Stimulated activated CD8-positive, alpha-beta memory T cell treated with anti-CD3 and anti-CD28 coated beads, Interleukin-7, amount 100 ng/mL, for 48 hours (primary cell): ENCODE data around the gene PFN1.

Experiments used
- DNase-seq, 2 donors: peaks; one replicate each; pipeline ENCODE4 v3.0.0-alpha.2; 2020; ENCODE audit warnings: low read depth in 1 of 2; ENCODE audit errors: extremely low read depth in 1 of 2

The PFN1 gene

GRCh38 chr17:4948166-4948930 lies at the start of gene PFN1:
Gene PFN1, minus strand, starts transcription at chr17:4948530. Its CDS starts 136 bp downstream, at chr17:4948394.
- DNase-seq: peak; percentile 77 to 87

- peak; percentile 73 to 74 for DNase-seq
Measured at GRCh38 chr17:4997302-4998026, 49.1 kb upstream of the PFN1 start, which contains the start of the genes INCA1 and KIF1C. Gene INCA1, minus strand, starts transcription at chr17:4997522. Its CDS starts 3,085 bp downstream, at chr17:4994437. Gene KIF1C, plus strand, starts transcription at chr17:4997950. Its CDS starts 2,297 bp downstream, at chr17:5000247.

- DNase-seq: no peak
Measured at GRCh38 chr17:4994081-4994595, 45.8 kb upstream of the PFN1 start.

DNA sequence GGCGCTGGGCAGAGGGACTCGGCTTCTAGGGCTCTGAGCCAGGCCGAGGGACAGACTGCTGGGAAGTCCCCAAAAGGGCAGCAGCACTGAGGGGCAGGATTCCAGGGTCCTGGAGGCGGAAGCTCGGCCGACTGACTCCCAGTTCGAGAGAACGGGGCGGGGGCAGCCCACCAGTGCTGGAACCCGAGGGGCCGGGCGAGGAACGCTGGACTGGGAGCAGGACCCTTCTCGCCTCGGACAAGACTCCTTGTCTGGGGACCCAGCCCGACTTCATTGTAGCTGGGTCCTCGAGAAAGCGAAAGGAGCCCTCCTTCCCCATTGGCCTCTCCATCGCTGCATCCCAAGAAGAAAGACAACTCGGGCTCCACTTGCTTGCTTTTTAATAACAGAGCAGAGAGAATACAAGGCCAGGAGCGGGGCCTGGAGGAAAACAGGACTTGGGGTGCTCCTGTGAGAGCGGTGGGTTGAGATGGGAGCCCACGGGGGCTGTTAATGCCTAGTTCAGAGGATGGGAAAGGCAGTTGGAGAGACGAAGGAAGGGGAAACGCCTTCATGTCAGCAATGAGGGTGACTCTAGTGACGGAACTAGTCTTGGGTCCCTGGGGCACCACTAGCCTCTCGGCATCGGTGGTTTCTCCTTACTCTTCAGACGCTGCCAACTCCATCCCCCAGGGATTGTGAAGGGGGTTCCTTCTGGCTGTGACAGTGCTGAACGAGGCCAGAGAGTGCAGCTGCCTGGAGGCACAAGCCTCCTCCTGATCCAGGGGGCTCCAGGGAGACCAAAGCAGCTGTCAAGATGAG lies 39.6 kb upstream of the PFN1 start:
- DNase-seq: no peak

DNA sequence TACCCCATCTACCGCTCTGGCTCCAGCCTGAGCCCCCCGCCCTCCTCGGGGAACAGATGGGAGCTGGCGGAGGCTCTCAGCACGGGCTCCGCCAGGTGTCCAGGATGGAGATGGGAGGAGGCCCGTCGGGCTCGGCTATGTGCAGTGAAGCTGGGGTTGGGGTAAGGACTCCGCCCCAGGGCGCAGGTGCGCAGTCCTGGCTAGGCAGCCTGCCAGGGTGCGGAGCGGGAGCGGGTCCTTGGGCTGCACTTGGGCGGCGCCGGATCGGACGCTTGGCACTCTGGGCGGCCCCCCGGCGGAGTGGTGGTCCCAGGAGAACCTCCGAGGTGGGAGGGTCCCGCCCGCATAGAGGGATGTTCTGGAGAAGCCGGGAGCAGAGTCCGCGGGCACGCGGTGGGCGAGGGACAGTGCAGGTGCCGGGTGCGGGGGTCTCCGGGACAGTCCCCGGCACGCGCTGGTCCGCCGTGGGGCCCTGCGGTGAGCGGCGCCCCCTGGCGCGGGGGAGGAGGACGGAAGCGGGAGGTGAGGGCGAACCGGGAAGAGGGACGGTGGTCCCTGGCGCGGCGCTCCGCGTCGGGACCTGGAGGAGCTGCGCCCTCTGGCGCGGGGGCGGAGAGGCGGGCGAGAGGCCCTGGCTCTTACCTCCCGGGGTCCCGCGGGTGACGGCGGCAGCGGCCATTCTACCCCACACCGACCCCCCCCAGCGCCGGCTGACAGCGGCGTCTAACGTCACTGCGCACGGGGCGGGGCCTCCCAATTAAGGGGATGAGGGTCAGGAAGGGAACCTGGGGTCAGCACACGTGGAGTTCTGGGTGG lies 38.8 kb upstream of the PFN1 start, which contains the start of gene CAMTA2:
Gene CAMTA2 (minus strand): TSS at position 725 of the 816 bp plus-strand sequence. CDS start 1,453 bp downstream, outside the sequence.
- peak; percentile 77 to 84 for DNase-seq

- no peak for DNase-seq
Measured at GRCh38 chr17:4986403-4986802, 38.1 kb upstream of the PFN1 start.

DNA sequence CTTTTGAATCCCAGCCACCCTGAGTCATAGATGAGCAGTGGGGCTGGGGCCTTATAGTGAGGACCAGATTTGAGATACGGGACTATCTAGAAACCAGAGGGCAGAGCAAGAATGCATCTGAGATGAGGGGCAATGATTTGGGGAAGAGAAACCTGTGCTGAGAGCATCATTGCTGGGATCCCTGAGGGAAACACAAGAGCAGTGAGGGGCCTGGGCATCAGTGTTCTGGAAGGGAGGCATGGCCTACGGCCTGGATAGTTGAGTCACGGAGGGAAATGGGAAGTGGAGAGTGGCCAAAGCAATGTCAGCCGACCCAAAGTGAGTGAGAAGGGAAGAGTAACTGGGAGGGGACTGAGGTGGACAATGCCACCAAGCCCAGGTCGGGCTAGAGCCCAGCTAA lies 34.0 kb upstream of the PFN1 start:
- DNase-seq: no peak

GRCh38 chr17:4980644-4981216 lies 32.4 kb upstream of the PFN1 start:
- no peak for DNase-seq

DNA sequence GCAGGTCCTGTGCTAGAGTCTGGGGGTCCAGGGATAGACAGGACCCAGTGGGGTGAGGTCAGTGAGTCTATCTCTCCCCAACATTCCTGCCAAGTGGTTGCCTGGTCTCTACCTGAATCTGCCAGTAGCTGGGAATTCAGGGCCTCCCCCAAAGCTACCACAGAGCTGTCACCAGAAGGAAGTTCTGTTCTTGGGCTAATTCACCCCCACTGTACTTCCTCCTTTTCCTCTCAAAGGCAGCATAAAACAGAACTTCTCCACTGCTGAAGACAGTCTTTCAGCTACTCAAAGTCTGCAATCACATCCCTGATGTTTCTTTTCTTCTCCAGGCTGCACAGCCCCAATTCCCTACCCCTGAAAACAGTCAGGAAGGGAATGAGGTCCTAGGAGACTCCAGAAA lies 30.4 kb upstream of the PFN1 start:
- no peak for DNase-seq

GRCh38 chr17:4974115-4974670 lies 25.9 kb upstream of the PFN1 start:
- no peak for DNase-seq

- no peak for DNase-seq
Measured at GRCh38 chr17:4973256-4974114, 25.2 kb upstream of the PFN1 start.

DNA sequence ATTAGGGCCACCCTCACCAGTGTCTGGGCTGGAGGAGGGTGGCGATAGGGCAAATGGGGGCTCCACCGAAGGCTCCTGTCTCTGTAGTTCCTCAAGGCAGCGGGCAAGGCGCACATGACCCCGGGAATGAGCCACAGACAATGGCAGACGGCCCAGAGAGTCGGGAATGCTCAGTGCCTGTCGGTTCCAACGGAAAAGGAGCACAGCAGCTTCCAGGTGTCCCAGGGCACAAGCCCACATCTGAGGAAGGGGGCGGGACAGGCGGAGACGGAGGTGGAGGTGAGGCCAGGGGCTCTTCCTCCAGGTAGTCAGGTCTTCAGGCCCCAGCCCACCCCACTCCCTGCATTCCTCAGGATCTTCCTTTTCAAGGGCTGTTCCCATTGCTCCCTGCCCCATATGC lies 24.4 kb upstream of the PFN1 start:
- DNase-seq: no peak

- no peak for DNase-seq
Measured at GRCh38 chr17:4972322-4972721, 24.0 kb upstream of the PFN1 start.

- DNase-seq: no peak
Measured at GRCh38 chr17:4971826-4972225, 23.5 kb upstream of the PFN1 start.

DNA sequence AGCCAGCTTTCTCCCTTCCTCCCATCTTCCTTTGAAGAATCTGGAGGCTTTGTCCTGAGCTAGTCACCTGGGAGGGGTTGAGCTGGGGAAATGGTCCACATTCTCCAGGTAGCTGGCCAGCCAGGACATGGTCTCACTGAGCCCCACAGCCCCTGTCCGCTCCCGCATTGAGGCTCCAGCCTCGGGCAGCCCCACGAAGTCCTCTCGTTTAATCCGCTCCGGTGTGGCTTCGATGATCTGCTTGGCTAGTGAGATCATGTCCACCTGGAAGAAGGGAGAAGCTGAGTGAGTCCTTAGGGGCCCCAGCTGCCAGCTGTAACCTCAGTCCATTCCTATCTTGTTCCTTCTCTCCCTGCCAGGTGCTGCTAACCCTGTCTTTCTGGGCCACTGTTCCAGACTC lies 21.9 kb upstream of the PFN1 start:
- no peak for DNase-seq

GRCh38 chr17:4969551-4970173 lies 21.3 kb upstream of the PFN1 start:
- DNase-seq: peak in 1 of 2 donors; percentile 43

- DNase-seq: peak; percentile 37 to 52
Measured at GRCh38 chr17:4969047-4969550, 20.8 kb upstream of the PFN1 start.
